GM19455 (cell line): Measurements from ENCODE around the gene ARL8A.
"Not testable (repeated sequence)": the region's sequence is repeated elsewhere in the genome, so short reads cannot be mapped to it uniquely, and the experiment has no call there.

Experiments used
- ATAC-seq: cut with Tn5 transposase; IDR thresholded peaks from one replicate; pipeline ENCODE4 v1.9.1; 2021; ENCODE audit not compliant: unreplicated experiment

The ARL8A gene

GRCh38 chr1:202176949-202177927 lies 32.7 kb upstream of the ARL8A start:
- ATAC-seq, result no peak

DNA sequence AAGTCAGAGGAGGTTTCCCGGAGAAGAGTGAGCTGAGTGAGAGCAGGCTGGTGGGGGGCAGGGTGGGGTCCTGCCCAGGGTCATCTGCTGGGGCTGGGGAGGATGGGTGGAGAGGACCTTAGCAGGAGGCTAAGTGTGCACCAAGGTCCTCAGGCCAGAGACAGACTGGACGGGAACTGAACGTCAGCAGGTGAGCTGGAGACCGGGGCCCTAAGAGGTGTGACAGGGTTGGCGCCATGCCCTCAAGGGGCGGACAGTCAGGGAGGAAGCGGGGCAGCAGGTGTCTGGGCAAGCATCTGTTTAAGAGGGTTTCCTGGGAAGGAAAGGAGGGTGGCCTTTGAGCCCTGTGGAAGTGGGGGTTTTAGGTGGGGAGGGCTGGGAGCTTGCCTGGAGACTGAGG lies 29.5 kb upstream of the ARL8A start:
- no peak for ATAC-seq

GRCh38 chr1:202172015-202172355 lies 27.4 kb upstream of the ARL8A start:
- no peak for ATAC-seq

GRCh38 chr1:202171292-202172014 lies 26.9 kb upstream of the ARL8A start:
- ATAC-seq, result no peak

DNA sequence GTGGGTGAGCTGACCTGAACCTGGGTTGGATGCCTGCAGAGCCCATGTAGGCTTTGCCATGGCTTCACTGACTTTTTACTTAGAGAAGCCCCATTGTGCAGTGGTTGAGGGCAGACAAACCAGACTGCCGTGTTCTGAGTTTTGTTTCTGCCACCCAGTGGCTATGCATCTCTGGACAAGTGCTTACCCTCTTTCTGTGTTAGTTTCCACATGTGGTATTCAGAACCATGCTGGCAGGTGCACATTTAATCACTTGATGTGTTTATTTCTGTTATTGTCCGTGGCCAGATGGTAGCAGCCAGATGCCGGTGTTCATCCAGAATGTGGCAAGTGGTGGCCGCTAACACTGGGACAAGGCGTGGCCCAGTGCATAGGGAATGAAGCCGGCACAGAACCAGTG lies 26.2 kb upstream of the ARL8A start:
- ATAC-seq, result no peak

DNA sequence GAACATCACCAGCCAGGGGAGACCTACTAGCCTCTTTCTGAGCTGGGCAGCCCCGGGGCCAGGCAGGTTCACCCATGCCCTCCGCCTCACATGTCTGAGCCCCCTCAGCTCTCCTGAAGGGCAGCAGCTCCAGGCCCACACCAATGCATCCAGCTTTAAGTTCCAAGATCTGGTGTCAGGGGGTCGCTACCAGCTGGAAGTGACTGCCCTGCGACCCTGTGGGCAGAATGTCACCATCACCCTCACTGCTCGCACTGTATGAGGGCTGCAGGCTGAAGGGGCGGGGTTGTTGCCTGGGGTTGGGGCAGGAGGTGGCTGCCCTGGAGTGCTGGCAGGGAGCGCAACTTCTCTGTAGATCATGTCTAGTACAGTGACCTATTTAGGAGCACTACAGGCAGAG lies 24.3 kb upstream of the ARL8A start:
- no peak for ATAC-seq

GRCh38 chr1:202167708-202168415 lies 23.3 kb upstream of the ARL8A start:
- no peak for ATAC-seq

DNA sequence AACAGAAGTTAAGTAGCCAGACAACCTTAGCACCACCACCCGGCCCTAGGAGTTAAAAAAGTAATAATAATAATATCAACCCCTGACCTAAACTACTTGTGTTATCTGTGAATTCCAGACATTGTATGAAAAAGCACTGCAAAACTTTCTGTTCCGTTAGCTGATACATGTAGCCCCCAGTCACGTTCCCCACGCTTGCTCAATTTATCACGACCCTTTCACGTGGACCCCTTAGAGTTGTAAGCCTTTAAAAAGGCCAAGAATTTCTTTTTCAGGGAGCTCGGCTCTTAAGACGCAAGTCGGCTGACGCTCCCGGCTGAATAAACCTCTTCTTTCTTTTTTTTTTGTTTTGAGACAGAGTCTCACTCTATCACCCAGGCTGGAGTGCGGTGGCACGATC lies 22.5 kb upstream of the ARL8A start:
- not testable (repeated sequence) for ATAC-seq

DNA sequence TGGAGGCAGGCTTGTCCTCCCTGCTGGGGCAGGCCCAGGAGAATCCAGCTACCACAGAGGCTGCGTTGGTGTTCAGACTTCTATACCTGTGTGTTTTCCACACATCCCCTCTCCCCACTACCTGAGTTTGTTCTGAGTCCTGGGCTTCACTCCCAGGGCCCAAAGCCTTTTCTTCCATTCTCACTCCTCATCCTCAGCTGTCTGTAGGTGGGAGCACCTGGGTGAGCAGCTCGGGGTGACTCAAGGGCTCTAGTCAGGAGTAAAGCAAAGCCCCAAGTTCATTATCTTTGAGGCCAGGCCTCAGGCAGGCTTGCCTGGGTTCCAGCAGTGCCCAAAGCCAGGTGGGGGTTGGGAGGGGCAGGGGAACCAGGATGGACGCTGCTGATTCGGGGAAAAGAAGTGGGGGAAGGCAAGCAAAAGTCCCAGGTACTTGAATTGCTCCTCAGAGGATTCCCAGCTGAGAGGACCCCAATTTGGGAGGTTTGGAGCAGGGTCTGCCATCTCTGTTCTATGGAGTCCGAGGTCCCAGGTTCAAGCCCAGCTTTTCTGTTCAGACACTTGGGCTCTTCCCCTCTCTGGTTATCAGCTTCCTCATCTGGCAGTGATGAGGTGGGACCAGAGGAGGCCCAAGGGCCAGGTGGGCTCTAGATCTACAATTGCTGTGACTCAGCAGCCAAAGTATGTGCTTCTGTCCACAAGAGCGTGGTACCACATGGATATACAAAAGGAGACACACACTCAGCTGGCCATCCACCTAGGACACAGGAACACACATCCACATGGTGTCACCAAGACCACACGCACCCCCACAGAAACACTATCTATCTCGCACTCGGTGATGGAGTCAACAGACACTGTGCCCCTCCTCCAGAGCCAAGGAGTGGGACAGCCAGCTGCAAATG lies 21.7 kb upstream of the ARL8A start:
- ATAC-seq, result no peak

DNA sequence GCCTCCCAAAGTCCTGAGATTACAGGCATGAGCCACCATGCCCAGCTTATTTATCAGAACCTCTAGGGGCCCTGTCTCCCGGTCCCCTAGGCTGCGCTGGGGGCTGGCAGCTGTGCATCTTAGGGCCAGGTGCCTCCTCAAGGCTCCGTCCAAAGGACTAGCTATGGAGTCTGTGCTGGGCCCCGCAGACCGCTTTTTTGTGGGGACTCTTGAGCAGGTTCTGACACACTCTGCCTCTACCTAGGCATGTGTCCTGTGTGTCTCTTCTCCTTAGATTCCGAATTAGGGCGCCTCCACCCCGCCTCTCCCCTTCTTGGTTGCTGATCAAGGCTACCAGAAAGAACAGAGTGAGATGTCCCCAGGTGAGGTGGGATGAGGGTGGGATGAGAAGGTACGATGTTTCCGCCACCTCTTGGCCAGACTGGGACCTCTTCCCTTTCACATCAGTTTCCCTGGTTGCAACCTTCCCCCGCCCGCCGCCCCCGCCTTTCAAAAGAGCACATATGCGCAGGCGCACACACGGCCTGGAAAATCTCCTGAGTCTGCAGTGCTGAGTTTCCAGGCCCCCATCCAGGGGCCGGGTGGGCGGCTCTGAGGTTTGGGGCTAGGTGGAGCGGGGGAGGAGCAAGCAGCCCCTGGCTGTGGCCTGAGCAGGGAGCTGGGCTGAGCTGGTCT lies 20.9 kb upstream of the ARL8A start:
- ATAC-seq, result no peak

- ATAC-seq, result no peak
Measured at GRCh38 chr1:202164271-202165037, 19.9 kb upstream of the ARL8A start.

GRCh38 chr1:202163281-202164270 lies 19.0 kb upstream of the ARL8A start:
- no peak for ATAC-seq

DNA sequence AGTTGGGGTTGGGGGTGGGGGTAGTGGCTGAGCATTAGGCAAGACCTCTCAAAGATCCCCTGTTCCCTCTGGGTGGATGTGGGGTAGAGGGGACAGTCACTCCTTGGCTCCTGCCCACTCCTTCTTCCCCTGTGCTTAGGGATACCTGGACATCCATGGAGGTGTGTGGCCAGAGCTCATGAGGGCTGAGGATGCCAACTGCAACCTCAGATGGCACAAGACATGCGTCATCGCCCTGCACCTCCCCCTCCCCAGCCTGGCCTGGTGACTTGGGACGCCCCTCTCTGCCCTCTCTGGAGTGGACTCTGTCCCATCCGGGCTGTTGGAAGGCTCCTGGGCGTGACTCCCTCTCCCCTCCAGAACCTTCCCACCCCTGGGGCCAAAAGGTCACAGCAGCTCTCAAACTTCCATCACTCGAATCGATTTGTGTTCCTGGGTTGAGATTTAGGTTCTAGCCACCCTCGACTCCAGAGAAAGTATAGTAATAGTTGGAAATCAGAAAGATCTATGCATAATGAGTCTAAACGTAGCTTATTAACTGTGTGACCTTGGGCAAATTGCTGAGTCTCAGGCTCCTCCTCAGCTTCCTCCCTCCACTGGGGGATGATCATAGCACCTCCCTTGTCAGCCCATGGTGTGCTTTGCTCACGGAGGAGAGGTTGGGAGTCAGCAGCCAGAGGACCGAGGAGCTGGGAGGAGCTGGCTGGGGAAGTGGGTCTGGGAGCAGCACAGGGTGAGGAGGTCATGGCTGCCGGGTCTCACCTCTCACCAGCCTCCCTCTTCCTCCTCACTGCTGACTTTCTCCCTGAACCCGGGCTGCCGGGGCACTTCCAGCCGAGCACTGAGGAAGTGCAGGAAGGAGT lies 18.1 kb upstream of the ARL8A start:
- ATAC-seq, result no peak

DNA sequence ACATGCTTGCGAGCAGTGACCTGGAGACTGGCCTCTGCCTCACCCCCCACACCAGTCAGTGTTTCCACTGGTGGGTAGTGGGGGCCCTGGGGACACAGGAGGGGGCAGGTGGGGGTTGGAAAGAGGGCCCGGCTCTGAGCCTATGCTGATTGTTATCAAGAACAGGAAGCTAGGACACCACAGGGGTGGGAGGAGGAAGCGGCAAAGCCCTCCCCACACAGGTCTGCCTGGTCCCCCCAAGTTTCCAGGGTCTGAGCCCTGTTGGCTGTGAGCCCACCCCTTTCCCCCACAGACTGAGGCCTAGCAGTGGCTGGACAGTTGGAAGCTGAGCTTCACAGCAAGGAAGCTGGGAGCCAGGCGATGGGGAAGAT lies 17.5 kb upstream of the ARL8A start:
- no peak for ATAC-seq

GRCh38 chr1:202161151-202162046 lies 16.9 kb upstream of the ARL8A start:
- ATAC-seq, result no peak

GRCh38 chr1:202160377-202160940 lies 15.9 kb upstream of the ARL8A start, which contains the start of gene PTPN7:
Gene PTPN7 (minus strand): TSS chr1:202160602. CDS start chr1:202159402, 1,200 bp downstream.
- ATAC-seq, result peak; percentile 41
